HG03066 (cell line): ENCODE measurements around the gene ACVR1B.

ENCODE experiments used
- ATAC-seq: cut with Tn5 transposase; IDR thresholded peaks from one replicate; pipeline ENCODE4 v1.9.1; 2021; ENCODE audit warnings: low read depth; ENCODE audit not compliant: unreplicated experiment

Gene ACVR1B

DNA sequence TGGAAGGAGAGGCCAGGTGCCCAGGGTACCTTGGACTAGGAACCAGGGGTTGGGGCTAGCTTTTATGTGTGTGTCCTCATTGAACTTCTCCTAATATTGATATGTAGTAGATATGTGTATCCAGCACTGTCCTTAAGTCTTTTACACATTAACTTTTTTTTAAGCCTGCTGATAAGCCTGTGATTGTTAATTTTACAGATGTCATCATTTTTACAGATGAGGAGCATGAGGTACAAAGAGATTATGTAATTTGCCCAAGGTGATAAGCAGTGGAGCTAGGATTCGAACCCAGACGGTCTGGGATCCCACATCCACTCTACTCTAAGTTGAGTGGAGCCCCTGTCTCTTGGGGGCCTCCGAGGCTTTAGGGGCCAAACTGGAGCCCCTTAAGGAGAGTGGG is 89.5 kb downstream of the ACVR1B start:
- no peak for ATAC-seq

DNA sequence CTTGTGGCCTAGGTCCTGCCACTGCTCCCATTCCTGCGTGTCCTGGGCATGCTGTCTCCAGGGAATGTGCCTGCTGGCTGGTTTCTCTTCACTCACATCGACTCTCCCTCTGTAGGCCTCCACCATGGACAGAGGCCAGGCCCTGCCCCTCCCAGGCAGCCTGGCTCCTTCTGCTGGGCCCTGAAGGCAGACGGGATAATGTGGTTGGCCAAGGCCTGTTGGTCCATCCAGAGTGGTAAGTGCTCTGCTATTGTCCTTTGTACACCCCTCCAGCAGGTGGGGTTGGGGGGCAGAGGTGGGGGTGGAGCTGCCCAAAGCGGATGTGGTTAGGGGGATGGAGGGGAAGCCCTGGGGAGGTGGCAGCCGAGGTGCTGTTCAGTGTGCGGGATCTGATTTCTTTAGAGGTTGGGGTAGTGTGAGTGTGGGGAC is 90.2 kb downstream of the ACVR1B start:
- no peak for ATAC-seq

DNA sequence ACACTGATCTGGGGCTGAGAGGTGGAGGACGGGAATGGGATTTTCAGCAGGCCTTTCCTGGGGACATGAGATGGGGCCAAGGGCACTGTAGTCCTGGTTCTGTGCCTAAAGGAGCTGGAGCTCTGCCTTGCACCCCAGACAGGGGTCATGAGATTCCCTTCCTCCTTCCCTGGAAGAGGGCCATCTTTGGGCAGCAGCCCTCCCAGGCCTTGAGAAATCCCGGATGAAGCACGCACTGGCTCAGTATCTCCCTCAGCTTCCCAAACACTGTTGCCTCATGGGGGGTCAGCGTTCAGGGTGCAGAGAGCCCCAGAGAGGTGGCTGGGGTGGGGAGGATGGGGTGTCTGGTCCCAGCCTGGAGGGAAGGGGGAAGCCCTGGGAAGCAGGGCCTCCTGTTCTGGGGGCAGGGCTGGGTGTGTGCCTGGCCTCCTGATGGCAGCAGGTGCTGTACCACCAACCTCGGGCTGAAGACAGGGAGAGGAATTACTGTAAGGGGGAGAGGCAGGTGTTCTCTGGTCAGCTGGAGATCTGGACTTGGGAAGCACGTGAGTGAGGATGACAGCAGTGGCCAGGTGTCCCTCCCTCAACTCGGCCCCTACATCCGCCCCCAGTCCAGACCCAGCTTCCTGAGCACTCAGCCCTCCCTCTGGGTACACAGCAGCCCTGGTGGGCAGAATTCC is 91.3 kb downstream of the ACVR1B start:
- ATAC-seq: no peak

DNA sequence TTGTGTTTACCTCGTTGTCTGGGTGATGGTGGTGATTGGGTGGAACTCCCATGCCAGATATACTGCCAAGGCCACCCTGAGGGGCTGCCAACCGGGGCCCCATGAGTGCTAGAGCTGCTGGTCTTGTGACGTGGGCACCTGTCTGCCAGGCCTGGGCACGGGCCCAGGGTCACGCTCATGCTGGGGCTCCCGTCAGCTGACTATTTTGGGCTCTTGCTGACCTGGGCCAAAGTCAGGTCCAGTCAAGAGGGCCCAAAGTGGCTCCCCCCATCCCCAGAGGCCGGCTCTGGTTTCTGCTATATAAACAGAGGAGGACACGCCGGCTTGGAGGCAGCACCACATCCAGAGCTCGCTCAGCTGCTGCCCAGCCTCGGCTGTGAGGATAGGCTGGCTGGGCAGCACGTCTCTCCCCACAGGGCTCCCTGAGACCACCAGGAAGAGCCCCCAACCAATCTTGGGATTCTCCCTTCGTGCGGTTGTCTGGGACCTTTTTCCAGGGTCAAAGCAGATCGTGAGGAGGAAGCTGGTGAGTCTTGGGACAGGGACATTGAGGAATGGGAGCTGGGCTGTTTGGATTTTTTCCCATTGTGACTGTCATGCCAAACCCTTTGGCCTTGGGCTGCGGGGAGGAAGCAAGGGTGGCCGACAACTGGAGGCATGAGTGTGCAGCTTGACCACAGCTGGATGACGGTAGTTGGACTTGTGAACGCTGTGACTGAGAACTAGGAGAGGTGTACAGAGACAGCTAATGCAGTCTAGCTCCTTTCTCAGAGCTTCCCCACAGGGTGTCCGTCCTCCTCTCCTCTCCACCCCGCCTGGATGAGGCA is 92.1 kb downstream of the ACVR1B start:
- ATAC-seq: no peak

DNA sequence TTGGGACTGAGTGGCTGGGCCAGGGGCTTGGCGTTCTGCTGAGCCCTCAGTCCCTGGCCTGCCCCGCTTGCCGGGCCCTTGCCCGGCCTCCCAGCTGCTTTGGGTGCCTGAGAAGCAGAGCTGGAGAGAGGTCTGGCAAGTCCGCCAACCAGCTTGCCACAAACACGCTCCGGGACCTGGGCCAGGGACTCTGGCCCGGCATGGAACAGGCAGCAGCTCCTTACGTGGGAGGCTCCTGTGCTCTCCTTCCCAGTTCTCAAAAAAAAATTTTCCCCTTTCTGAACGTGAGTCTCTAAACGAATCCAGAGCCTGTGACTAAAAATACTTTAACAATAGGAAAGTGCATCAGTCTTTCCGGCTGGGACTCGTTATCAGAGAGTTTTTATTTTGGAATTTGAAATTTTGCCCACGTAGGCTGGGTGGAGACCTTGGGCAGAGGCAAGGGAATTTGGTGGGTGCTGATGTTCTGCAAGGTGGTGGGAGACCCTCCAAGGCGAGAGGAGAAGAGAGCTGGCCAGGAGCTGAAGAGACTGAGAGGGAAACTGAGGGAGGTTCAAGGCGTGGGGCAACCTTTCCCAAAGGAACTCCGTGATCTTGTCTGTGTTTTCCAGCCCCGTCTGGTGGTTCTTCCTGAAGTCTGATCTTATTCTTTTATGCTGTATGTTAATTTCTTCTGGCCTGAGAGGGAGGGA is 92.9 kb downstream of the ACVR1B start:
- ATAC-seq: no peak

DNA sequence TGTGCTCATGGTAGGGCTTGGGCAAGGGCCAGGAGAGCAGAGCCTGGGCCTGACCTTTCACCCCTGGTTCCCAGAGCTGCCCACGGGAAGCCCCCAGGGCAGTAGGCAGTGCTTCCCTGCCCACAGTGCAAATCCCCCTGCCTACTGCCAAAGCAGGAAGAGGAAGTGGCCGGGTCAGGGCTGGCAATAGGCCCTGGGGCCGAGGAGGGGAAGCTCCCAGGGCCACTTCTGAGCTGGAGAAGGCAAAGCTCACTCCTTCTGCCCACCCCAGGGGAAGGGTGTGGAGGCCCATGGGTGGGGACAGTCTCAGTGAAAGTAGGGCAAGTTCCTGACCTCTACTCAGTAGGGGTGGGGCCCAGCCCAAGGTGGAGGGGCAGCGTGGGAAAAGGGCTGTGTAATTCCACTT is 94.3 kb downstream of the ACVR1B start:
- no peak for ATAC-seq
